ENCODE results near the gene ADPRHL1.
"Not testable (repeated sequence)": the region's sequence is repeated elsewhere in the genome, so short reads cannot be mapped to it uniquely, and the experiment has no call there.

ADPRHL1 gene

GRCh38 chr13:113454936-113455335 is 1.6 kb upstream of the ADPRHL1 start:
- DNase-seq: no peak

GRCh38 chr13:113452466-113452865 is 822 bp downstream of the ADPRHL1 start:
- no peak for DNase-seq

GRCh38 chr13:113451951-113452421 is 1.3 kb downstream of the ADPRHL1 start:
- DNase-seq: no peak

- not testable (repeated sequence) for DNase-seq
Observed at GRCh38 chr13:113450861-113451620, 2.2 kb downstream of the ADPRHL1 start.

- not testable (repeated sequence) for DNase-seq
Observed at GRCh38 chr13:113450348-113450744, 2.9 kb downstream of the ADPRHL1 start.

- no peak for DNase-seq
Observed at GRCh38 chr13:113449693-113450347, 3.5 kb downstream of the ADPRHL1 start.

GRCh38 chr13:113448885-113449692 is 4.2 kb downstream of the ADPRHL1 start:
- DNase-seq: no peak

GRCh38 chr13:113448545-113448884 is 4.8 kb downstream of the ADPRHL1 start:
- no peak for DNase-seq

GRCh38 chr13:113447596-113447995 is 5.7 kb downstream of the ADPRHL1 start:
- no peak for DNase-seq

- no peak for DNase-seq
Observed at GRCh38 chr13:113446488-113446854, 6.8 kb downstream of the ADPRHL1 start.

- DNase-seq: no peak
Observed at GRCh38 chr13:113445791-113446487, 7.3 kb downstream of the ADPRHL1 start.

- DNase-seq: no peak
Observed at GRCh38 chr13:113443991-113444390, 9.3 kb downstream of the ADPRHL1 start.

- no peak for DNase-seq
Observed at GRCh38 chr13:113442985-113443362, 10.3 kb downstream of the ADPRHL1 start.

GRCh38 chr13:113442354-113442984 is 10.8 kb downstream of the ADPRHL1 start:
- no peak for DNase-seq

GRCh38 chr13:113441661-113442060 is 11.6 kb downstream of the ADPRHL1 start:
- DNase-seq: no peak

GRCh38 chr13:113437408-113438010 is 15.8 kb downstream of the ADPRHL1 start:
- no peak for DNase-seq

GRCh38 chr13:113436866-113437265 is 16.4 kb downstream of the ADPRHL1 start:
- not testable (repeated sequence) for DNase-seq

- DNase-seq: not testable (repeated sequence)
Observed at GRCh38 chr13:113435907-113436306, 17.4 kb downstream of the ADPRHL1 start.

- no peak for DNase-seq
Observed at GRCh38 chr13:113433391-113433916, 19.8 kb downstream of the ADPRHL1 start.

GRCh38 chr13:113432506-113433270 is 20.6 kb downstream of the ADPRHL1 start:
- no peak for DNase-seq

GRCh38 chr13:113431171-113431570 is 22.1 kb downstream of the ADPRHL1 start:
- DNase-seq: no peak

Measured in inflammatory macrophage treated with lipopolysaccharide for 4 hours (primary cell).